Peyer's patch (tissue), 4 donors: ENCODE results near the gene SORCS1.

Experiments used
- POLR2A ChIP-seq, 2 donors: fragments of 450-650 bp; IDR thresholded peaks; one replicate each; pipeline ENCODE4 v1.5.1; 2017; ENCODE audit warnings: antibody characterized with exemption in 2 of 2, mild to moderate bottlenecking in 2 of 2, moderate library complexity in 2 of 2
- TF ChIP-seq, protein P1 (sequence below), 6 experiments: fragments of 450-650 bp in 4 of 6; fragments of 200-600 bp in 2 of 6; sonication (generic) in 1 of 6; IDR thresholded peaks; one replicate each; pipeline ENCODE4 v1.5.1; 2017 to 2019; ENCODE audit warnings: antibody characterized with exemption in 6 of 6, mild to moderate bottlenecking in 3 of 6, moderate library complexity in 1 of 6

DNA sequence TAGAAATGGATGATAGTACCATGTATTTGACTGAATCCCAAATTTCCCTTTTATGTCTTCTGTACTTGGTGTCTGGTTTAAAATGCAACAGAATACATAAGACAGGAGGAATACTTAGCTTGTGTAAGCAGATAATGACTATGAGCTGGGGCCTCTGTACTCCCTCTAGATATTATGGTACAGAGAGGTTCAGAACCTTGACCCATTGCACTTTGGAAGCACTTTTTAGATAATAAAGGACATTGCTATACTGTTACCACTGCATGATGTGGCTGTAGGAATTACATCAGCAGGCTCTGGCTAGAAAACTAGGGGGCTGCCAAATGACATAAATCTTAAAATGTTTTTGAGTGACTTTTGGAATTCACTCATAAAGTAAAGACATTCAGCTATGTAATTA lies 526.6 kb downstream of the SORCS1 start:
- TF ChIP-seq, protein P1, sequence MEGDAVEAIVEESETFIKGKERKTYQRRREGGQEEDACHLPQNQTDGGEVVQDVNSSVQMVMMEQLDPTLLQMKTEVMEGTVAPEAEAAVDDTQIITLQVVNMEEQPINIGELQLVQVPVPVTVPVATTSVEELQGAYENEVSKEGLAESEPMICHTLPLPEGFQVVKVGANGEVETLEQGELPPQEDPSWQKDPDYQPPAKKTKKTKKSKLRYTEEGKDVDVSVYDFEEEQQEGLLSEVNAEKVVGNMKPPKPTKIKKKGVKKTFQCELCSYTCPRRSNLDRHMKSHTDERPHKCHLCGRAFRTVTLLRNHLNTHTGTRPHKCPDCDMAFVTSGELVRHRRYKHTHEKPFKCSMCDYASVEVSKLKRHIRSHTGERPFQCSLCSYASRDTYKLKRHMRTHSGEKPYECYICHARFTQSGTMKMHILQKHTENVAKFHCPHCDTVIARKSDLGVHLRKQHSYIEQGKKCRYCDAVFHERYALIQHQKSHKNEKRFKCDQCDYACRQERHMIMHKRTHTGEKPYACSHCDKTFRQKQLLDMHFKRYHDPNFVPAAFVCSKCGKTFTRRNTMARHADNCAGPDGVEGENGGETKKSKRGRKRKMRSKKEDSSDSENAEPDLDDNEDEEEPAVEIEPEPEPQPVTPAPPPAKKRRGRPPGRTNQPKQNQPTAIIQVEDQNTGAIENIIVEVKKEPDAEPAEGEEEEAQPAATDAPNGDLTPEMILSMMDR (IDR thresholded peaks at IDR 0.05): no peak
- no peak for TF ChIP-seq POLR2A (IDR thresholded peaks at IDR 0.05)
